ENCODE measurements around the gene MACROH2A1. TPM values are rescaled to one million over a fixed set of nuclear protein-coding genes. Genes with fewer than 3 reads are reported as not detected.

The MACROH2A1 gene
- polyA plus RNA-seq, 5 donors, result 224 to 255 (median 240) TPM

DNA sequence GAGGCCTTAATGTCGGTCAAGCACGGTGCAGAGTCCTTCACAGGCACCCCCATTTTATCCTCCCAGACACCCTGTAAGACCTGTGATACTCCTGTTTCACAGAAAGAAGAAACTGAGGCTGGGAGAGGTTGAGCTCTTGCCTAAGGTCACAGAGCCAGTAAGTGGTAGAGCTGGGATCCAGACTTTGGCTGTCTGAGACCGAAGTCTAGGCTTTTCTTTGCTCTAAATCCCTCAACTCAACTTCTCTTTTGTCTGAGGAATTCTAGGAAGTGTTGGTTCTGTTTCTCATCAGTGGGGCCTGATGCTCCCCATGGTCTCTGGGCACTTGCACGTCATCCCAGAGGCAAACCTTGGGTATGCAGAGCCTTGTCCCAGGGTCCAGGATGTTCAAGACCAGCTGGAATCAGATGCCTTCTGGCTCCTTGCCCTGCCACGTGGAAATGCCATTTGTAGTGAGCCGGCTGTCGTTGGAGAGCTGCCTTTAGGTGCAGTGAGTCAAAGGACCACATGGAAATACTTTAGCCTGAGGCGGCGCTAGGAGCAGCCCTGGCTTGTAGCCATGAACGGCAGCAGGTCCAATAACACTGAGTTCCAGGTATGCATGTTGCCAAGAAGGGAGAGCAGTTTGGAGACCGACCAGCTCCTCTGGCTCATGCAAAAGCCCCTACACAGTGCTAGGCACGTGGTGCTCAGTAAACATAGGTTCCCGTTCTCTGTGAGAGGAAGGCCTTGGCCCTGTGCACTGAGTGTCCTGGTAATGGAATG lies 38.9 kb upstream of the MACROH2A1 start:
- DNase-seq, result peak in 1 of 2 donors; percentile 21

DNA sequence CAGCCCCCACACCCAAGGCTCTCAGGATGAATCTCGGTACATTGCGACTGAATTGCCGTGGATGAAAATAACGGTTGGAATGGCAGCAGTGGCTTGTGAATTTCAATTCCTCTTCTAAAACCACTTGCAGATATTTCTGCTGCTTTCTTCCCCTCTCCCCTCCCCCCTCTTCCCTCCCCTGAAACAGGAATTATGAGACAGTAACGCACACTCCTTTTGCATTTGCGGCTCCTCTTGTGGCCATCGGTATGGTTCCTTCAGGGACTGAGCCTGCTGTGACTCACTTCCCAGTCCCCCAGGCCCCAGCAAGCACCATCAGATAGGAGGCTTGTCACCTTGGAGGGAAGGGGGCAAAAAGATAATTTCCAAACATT lies 38.4 kb upstream of the MACROH2A1 start:
- DNase-seq, result no peak

DNA sequence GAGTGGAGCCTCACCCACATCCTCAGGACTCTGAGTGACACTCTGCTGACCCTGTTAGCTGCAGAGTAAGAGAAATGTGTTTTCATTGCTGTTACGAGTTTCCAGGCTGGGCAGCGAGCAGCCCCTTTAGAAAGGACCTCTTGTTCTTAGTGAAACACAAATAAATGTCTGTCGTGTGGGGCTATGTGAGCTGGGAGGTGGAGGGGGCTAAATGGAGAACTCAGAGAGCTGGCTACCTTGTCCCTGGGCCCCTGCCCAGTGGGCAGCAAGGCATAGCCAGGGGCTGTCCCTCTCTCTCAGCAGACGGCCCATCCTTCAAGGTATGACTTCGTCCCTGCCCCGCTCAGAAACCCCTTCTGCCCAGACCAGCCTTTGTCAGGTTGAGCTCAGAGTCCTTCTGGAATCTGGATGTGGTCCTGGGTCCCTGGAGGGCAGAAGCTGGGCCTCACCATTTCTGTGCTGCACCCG lies 38.0 kb upstream of the MACROH2A1 start:
- DNase-seq, result no peak

DNA sequence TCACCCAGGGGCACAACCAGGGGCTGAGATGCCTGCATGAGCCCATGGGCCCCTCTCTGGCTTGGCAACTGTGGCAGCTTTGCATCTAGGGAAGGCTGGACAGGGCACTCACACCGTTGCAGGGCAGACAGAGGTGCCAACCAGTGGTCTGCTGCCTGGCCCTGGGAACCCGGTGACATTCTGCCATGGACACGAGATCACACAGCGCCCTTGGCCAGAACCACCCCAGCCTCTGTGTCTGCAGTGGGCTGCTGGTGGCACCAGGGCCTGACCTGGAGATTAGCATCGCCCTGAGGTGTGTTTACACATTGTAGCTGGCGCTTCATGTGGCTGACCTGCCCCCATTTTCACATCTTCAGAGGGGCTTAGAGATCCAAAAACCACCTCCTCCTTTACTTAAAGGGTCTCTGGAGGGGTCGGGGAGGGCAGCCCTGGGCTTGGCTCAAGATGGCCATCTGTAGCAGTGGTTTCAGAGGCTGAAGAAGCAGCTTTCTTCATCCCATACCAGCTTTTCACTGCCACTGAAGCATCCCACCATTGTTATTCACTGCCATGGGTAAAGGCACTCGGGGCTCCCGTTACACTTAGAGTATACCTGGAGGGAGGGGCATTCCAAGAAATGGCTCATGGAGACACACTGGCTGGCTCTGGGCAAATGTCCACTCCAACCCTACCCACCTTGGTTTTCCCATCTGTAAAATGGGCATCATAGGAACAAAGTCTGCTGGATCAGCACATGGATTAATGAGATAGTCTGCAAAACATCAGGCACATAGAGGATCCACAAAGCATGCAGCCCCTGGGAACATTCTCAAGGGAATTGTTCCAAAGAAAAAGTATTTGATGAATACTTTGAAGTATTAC lies 36.7 kb upstream of the MACROH2A1 start:
- no peak for DNase-seq

DNA sequence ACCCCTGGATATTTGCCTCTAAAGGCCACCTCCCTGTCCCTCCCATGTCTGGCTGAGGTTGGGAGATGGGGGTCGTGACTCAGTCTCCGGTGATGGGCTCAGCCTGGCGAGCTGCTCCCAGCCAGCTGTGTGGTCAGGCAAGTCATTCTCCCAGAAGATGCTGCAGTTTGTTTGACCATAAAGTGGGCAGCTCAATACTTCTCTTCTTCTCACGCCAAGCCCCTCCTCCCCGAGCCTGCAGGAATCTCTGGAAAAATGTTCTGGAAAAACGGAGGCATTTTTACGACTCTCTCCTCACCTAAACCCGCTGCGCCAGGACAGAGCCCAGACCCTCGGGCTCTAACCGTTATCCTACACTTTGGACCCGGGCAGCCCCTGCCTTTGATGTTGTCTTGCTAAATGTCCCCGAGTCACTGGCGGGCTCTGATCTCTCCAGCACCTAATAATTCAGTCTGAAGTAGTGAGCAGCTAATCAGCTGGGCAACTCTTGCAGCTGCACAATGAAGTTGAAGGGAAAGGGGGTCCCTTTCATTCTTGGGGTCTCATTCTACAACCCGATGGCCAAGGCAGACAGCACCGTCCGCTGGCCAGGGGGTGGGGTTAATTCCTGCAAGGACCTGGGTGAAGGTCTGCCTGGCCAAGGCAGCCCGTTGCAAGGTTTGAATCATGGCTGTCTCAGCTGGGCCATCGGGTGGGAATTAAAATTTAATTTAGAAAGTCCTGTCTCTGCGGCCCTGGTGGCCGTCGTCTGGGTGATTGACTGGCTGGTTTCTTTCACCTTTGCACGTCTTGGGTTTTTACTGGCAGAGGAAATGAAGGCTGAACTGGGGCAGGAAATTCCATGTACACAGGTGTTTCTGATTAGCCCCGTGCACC lies 35.8 kb upstream of the MACROH2A1 start:
- no peak for DNase-seq

DNA sequence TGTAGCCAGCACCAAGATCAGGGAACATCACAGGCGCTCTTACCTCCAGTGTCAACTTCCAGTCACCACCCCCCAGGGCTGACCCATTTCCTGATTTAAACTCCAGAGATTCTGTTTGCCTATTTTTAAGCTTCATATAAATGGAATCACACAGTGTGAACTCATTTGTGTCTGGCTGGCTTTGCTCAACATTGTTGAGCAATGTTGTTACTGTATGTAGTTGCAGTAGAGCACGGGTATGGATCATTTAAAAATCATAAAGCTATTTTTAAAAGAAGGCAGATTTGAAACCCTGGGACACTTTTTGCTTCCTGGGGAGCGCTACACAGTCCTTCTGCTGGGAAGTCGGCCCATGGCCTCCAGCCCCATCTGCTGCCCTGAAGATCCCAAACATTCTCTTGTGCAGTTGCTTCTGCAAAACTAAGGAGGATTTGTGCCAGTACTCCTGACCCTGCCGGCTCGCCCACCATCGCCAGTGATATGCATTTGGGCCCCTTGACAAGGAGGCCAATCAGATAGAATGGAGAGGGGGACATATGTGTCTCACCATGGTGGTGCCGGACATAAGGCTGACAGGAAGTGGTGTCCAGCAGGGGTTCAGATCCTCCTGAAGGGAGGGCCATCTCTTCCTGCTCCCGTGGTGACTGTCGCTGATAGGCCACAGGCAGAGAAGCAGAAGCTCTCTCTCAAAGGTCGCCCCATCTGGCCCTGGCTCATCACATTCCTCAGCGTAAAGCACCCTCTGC lies 34.8 kb upstream of the MACROH2A1 start:
- DNase-seq, result peak; percentile 68 to 78

DNA sequence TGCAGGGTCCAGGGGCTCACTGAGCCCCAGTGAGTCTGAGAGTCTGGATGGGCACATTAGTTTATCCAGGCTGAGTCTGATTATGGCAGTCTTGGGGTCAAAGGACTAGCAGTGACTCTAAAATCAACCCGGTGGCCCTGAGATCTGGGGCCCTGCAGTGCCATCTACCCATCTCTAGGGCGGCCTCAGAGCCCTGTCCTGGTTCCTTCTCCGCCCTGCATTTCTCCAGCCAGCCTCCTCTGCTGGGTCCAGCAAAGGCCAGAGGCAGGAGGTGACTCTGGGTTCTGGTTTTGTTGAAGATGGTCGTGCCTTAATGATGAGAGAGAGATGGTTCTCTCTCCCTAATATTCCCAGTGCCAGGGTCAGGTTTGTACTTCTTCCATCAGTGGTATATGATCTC lies 33.1 kb upstream of the MACROH2A1 start:
- DNase-seq, result no peak

DNA sequence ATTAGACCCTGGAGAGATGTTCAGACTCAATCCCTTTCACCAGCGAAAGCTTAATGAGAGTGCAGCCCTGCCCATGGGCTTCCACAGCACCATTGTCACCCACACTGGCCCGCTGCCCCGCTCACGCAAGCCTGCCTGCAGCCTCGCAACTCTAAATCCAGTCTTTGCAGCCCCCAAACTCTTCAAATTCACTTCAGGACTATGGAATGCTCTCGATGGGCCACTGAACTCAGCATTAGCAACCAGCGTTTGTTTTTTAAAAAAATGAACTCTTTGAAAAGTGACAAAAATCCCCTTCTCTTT lies 31.1 kb upstream of the MACROH2A1 start:
- DNase-seq, result no peak

DNA sequence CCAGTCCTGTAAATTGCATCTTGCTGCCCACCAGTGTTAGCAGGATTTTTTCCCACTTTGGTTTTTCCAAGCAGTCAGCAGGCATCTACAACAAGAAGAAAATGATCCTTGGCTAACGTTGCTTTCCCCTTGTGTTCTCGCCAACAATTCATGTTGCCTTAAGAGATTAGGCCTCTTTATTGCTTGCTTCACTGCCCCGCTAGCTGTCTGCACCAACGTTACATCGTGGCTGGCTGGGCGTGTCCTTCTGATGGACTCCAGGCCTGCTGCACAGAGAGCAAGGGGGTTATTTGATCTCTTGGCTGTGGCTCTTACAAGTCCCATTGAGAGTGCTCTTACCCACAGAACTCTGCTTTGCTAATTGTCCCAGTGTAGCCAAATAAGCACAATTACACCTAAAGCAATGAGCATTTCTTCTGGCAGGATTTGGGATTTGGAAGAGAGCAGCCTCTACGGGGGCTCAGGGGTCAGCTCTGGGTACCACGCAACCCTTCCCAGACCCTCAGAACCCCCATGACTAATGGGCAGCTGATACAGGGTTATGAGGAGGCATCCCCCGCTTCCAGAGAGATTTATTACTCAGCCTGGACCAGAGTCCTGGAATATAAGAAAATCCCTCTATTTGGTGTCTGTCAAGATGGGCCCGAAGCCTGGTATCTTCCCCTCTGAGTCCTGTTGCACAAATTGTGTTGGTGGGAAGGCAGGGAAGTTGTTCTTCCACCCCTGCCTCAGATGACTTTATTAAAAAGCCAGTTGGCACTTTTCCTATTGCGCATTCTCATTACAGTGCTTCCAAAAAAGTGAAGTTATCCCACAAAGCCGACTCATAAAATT lies 30.5 kb upstream of the MACROH2A1 start:
- peak; percentile 68 to 78 for DNase-seq

DNA sequence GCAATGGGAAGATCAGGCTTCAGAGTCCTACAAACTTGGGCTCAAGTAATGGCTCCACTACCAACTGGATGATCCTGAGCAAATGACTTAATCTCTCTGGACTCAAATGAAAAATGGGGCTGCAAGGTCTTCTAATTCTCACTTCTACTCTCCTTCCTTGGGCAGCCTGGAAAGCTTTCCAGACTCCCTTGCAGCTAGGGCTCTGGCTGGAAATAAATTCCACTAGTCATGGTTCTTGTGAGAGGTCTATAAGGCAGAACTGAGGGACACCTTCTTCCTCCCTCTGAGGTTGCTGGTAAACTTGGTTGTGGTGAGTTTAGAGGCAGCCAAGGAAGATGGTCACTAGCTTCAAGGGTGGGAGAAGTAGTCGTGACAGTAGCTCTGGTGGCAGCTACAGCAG lies 29.6 kb upstream of the MACROH2A1 start:
- DNase-seq, result no peak

DNA sequence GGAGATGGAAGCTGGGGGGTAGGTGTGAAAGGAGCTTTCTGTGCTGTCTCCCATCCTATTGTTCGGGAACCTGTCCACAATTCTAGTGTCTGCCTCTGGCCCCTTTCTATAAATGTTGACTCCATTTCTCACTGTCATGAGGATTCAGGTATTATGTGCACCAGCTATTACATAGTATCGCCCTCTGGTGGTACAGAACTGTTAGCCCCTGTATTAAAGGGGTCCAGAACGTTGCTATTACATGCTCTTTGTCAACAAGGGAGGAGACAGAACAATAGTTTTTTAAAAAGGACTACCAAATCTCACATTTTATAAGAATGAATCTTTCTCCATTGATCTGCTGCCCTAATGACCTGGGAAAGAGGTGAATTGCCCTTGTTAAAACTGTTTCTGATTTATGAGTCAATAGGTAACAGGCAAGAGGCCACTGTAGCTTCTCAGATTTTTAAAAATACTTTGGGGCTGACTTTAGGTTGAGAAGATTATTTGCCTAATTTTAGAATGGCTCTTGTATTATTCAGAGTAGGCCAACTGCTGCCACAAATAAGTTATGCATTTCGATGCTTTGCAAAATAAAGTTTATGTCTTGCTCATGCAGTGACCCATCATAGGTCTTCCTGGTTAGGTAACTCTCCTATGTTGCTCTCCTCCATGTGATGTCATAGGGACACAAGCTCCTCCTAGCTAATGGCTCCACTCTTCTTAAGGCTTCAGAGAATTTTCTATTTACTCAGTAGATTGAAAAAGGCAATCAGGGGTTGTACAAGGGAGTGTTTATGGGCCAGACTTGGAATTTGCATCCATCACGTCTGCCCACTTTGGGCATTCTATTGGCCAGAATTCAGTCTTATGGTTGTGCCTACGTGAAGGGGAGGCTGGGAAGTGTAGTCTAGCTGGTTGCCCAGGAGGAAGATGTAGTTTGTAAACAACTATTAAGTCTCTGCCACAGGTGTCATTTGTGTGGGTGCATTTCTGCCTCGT lies 27.4 kb upstream of the MACROH2A1 start:
- DNase-seq, result no peak

DNA sequence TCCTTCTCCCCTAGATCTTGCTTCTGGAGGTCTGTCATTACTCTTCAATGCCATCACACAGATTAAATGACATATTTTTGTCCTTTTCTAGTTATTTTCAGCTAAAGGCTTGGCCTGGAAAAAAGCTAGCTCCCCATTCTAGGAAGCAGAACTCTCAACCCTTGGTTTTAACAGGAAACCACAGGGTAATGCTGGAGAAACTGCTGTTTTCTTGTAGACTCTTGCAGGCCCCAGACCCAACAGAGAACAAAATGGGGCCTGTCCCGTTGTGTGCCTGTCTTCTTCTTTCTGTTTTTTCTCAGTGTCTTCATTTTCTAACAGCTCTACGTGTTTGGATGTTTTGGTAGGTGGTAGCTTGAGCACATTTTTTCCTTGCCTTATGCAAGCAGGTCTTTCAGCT lies 26.6 kb upstream of the MACROH2A1 start:
- no peak for DNase-seq

DNA sequence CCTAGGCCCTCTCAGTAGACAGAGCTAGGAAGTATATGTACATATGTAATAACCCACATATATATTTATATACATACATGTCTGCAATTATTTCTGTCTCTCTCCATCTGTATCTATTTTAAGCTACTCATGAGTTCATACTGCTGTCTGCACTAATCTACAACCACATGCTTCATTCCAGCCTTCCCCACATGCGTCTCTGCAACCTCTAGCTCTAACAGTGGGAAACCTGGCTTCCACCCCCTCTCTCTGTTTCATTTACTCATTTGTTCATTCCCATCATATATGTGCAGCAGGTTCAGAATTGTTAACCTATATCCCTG lies 24.8 kb upstream of the MACROH2A1 start:
- no peak for DNase-seq

DNA sequence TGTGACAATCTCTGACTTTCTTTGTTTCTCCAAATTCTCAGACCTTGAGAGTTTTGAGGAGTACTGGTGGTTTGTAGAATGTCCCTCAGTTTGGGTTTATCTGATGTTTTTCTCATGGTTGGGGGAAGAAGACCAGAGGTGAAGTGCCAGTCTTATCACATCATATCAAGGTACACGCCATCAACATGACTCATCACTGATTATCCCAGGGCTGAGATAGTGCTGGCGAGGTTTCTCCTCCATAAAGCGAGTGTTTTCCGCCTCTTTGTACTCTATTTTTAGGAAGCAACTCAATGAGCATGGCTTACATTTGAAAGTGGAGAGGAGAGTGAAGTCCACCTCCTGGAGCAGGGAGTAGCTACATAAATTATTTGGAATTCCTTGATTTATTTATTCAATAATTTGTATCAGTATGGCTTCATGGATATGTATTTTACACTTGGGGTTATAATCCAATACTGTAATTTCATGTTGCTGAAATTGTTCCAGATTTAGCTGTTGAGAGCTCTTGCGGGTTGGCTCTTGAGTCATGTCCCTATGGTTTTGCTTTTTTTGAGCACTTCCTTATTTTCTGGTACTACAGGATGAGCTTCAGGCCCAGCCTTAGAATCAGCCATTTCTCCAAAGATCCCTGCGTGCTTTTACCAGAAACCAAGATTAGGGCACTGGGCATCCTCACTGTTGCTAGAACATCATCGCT lies 24.3 kb upstream of the MACROH2A1 start:
- DNase-seq, result no peak

DNA sequence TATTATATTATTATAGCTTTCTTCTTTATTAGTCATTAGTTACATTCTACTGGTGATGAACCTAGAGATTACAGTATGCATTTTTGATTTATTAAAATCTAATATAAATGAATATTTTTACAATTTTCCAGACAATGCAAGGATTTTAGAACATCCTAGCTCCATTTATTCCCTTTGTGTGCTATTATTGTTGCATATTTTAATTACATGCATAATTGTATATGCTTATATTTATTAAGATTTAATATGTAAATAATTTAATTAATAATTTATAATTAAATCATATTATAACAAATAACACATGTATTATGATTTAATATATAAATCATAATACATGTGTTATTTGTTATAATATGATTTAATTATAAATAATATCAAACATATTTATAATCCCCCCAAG lies 23.4 kb upstream of the MACROH2A1 start:
- no peak for DNase-seq

DNA sequence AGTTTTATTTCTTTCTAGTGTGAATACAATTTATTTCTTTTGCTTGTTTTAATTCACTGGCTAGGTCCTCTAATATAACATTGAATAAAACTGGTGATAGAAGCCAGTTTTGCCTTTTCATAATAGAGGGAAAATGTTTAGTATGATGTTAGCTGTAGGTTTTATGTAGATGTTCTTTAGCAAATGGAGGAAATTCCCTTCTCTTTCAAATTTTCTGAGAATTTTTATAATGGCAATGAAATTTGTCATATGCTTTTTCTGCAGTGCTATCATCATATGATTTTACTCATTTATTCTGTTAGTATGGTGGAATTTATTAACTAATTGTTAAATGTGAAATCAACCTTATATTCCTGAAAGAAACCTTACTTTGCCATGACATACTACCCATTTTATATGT lies 18.1 kb upstream of the MACROH2A1 start:
- no peak for DNase-seq

DNA sequence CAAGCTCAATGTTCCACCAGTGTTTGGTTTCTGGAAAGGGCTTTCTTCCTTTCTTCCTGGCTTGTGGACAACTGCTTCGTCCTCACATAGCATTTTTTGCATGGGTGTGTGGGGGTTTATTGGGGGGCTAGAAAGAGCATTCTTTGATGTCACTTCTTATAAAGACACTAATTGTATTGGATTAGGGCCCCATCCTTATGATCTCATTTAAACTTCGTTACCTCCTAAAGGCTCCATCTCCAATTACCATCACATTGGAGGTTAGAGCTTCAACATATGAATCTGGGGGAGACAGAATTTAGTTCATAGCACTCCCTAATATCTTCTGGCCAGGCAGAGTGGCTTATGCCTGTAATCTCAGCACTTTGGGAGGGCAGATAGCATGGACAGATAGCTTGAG lies 6.1 kb upstream of the MACROH2A1 start:
- DNase-seq, result no peak

DNA sequence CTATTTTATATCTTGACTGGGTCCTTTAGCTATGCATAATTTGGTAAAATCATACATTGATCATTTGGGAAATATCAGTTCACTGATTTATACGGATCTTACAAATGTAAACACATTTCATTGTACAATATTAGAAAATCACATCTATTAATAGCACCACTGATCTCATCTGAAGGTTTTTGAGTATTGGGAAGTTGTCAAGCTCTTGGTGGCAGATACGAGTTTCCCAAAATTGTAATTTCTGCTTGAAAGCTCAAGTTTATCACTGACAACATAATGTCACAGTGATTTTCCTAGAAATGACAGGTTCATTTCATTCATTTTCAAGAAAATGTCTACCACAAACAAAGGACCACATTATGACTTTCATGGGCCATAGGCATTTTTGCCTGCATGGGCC lies 3.0 kb upstream of the MACROH2A1 start:
- DNase-seq, result no peak

DNA sequence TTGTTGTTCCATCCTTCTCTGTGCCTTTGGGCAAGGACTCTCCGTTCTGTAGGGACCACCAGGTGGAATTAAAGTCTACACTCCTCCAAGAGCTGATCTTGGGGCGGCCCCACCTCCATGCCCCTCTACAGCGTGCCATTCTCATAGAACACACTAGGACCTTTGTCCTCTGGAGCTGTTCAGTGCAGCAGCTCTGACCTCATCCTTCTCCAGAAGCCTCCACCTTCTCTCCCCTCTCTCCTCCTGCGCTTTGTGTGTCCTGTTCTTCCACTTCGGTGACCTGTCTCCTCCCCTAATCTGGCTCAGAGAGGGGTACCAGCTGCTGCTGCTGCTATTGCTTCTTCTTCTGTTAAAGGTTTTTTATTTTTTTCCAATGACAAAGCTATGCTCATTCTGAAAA lies 1.8 kb upstream of the MACROH2A1 start:
- no peak for DNase-seq
